Stimulated activated CD8-positive, alpha-beta memory T cell treated with anti-CD3 and anti-CD28 coated beads, Interleukin-7, amount 100 ng/mL, for 48 hours (primary cell): ENCODE measurements around the gene MATCAP1.
A peak's percentile ranks its signal among the peaks of the same experiment; 100 is the strongest.

Source experiments
- DNase-seq, 2 donors: peaks; one replicate each; pipeline ENCODE4 v3.0.0-alpha.2; 2020; ENCODE audit warnings: low read depth in 1 of 2; ENCODE audit errors: extremely low read depth in 1 of 2

MATCAP1 gene

GRCh38 chr16:67191995-67192681 is 8.4 kb upstream of the MATCAP1 start, which contains the start of gene E2F4:
Gene E2F4 (plus strand): TSS chr16:67192155. CDS start chr16:67192228, 73 bp downstream.
- peak; percentile 84 for DNase-seq

- DNase-seq: no peak
Measured at GRCh38 chr16:67191411-67191994, 7.7 kb upstream of the MATCAP1 start.

GRCh38 chr16:67190448-67191399 is 7.0 kb upstream of the MATCAP1 start:
- DNase-seq: no peak

- DNase-seq: no peak
Measured at GRCh38 chr16:67190041-67190440, 6.3 kb upstream of the MATCAP1 start, which contains the start of gene EXOC3L1. Gene EXOC3L1 (minus strand): TSS chr16:67190136. CDS start chr16:67189676, 460 bp downstream.

GRCh38 chr16:67188798-67189197 is 5.0 kb upstream of the MATCAP1 start:
- DNase-seq: no peak

- no peak for DNase-seq
Measured at GRCh38 chr16:67188323-67188722, 4.6 kb upstream of the MATCAP1 start.

- DNase-seq: no peak
Measured at GRCh38 chr16:67187175-67187890, 3.6 kb upstream of the MATCAP1 start.

GRCh38 chr16:67186550-67186950 is 2.8 kb upstream of the MATCAP1 start:
- DNase-seq: no peak

GRCh38 chr16:67185651-67186134 is 1.9 kb upstream of the MATCAP1 start:
- no peak for DNase-seq

- DNase-seq: peak; percentile 62 to 77
Measured at GRCh38 chr16:67184995-67185650, 1.4 kb upstream of the MATCAP1 start.

- no peak for DNase-seq
Measured at GRCh38 chr16:67184453-67184994, 761 bp upstream of the MATCAP1 start.

- DNase-seq: no peak
Measured at GRCh38 chr16:67183284-67183626, 508 bp downstream of the MATCAP1 start.

GRCh38 chr16:67182288-67182687 is 1.5 kb downstream of the MATCAP1 start:
- no peak for DNase-seq

GRCh38 chr16:67181346-67181745 is 2.4 kb downstream of the MATCAP1 start:
- no peak for DNase-seq

GRCh38 chr16:67180166-67180565 is 3.6 kb downstream of the MATCAP1 start:
- DNase-seq: no peak

- DNase-seq: no peak
Measured at GRCh38 chr16:67179421-67180080, 4.2 kb downstream of the MATCAP1 start.

- no peak for DNase-seq
Measured at GRCh38 chr16:67177743-67178699, 5.7 kb downstream of the MATCAP1 start.

GRCh38 chr16:67176662-67177061 is 7.1 kb downstream of the MATCAP1 start:
- no peak for DNase-seq
